ENCODE results near the gene LMX1B. TPM values are rescaled to one million over a fixed set of nuclear protein-coding genes. Genes with fewer than 3 reads are reported as not detected.
"Not testable (repeated sequence)": the region's sequence is repeated elsewhere in the genome, so short reads cannot be mapped to it uniquely, and the experiment has no call there.

Gene LMX1B
- total RNA-seq, 1 donor from 2014 or later: not detected

DNA sequence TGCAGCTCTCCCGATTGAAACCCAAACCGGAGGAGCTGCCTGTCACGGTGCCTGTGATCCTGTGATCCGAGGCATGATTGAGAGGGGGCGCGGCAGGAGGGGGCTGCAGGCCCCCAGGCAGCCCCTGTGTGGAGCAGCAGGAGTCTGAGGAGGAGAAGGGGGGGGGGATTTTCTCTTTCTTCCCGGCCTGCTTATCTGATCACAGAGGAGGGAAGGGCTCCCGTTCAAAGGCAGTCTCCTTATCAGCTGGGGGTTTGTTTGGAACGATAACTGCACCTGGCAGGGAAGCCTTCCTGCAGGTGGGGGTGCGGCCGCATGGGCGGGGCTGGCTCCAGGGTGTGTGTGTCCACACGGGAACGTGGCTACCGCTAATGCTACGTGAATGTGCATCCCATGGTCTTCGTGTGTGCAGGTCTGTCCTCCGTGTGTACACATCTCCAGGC is 38.4 kb downstream of the LMX1B start:
- no peak for DNase-seq (ENCODE audit: low spot score)
- no peak for ATAC-seq

DNA sequence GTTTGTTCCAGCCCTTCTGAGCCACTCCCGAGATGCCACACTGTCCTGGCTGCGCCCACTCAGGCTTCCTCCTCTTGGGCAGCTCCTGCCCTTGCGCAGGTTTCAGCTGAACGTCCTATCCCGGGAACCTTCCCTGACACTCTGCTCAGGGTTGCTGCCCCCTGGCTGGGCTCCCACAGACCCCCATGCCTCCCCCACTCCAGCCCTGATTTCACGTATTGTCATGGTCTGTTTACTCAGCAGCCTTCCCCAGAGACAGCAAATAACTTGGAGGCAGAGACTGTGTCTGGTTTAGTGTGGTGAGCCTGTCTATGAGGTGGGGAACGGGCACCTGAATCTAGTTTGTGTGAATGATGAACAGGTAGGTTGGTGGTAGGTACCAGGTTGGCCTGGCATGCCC is 40.4 kb downstream of the LMX1B start:
- no peak for DNase-seq (ENCODE audit: low spot score)
- ATAC-seq: no peak

DNA sequence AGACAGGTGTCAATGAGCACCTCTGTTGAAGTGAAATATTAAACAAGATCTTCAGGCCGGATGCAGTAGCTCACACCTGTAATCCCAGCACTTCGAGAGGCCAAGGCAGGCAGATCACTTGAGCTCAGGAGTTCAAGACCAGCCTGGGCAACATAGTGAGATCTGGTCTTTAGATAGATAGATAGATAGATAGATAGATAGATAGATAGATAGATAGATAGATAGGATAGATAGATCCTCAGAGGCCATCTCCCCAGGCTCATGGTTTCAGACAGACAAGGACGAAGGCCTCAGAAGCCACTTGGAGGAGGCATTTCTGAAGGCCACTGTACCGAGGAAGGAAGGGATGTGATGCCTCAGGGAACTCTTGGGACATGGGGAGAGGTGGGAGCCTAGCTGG is 42.5 kb downstream of the LMX1B start:
- not testable (repeated sequence) for DNase-seq (ENCODE audit: low spot score); ATAC-seq

DNA sequence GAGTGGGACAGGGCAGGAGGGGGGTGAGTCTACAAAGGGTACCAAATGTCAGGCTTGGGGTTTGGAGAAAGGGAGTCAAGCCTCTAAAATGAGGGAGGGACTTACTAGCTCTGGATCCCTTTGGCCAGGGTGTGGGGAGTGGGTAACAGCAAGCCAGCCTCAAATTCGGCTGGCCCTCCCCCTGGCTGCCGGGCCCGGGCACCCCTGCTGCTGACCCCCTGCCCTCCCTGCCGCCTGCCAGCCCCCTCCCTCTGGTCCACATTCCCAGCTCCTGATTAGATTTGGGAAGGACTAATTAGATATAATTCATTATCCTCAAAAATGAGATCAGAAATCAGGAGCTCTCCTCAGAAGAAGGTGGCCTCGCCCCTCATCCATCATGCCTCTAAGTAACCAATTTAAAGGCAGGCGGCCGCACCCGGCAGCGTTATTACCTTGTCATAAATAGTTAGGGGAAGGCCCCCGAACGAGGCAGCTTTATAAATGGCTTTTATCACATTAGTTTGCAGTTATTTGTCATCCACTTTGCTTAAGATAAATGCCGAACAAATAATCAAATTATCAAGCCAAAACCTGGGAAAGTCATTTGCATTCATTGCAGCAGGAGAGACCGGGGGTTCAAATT is 44.6 kb downstream of the LMX1B start:
- no peak for DNase-seq (ENCODE audit: low spot score)
- no peak for ATAC-seq

DNA sequence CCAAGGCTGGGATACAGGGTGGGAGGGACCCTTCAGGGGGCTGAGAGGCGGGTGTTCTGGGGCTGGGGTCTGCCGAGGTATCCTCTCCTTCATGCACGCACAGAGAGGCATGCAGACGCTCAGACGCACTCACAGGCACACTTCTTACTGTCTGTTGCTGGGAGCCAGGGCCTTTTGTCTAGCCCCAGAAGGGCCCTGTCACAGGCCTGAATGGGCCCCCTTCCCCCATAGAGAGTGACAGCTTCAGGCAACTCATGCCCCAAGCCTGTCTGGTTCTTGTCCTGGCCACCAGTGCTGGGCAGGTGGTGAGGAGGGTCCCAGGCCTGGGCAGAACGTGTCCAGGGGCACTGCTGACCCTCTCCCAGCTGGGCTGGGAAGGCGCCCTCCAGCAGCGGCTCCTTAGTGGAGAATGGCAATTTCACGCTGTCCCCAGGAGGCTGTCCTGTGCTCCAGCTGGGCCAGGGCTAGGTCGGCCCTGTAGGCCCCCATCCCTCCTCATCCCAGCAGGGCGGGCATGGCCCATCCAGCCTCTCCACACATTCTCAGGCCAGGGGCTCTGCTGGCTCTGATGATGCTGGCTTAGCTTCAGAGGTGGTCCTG is 45.3 kb downstream of the LMX1B start:
- ATAC-seq (no peak), DNase-seq (ENCODE audit: low spot score) (no peak)

DNA sequence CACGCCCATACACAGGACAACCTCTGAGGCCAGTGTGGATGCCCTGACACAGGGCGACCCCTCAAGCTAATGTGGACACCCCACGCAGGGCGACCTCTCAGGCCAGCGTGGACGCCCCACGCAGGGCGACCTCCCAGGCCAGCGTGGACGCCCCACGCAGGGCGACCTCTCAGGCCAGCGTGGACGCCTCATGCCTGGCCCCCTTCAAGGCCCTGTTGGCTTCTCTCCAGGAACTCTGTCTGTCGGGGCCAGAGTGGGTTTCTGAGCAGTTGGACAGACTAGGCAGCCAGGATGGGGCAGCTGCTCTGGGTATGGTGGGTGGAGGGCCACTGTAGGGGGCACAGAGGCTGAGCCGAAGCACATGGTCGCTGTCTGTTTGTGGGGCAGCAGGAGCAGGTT is 47.4 kb downstream of the LMX1B start:
- DNase-seq (ENCODE audit: low spot score) (no peak), ATAC-seq (no peak)

DNA sequence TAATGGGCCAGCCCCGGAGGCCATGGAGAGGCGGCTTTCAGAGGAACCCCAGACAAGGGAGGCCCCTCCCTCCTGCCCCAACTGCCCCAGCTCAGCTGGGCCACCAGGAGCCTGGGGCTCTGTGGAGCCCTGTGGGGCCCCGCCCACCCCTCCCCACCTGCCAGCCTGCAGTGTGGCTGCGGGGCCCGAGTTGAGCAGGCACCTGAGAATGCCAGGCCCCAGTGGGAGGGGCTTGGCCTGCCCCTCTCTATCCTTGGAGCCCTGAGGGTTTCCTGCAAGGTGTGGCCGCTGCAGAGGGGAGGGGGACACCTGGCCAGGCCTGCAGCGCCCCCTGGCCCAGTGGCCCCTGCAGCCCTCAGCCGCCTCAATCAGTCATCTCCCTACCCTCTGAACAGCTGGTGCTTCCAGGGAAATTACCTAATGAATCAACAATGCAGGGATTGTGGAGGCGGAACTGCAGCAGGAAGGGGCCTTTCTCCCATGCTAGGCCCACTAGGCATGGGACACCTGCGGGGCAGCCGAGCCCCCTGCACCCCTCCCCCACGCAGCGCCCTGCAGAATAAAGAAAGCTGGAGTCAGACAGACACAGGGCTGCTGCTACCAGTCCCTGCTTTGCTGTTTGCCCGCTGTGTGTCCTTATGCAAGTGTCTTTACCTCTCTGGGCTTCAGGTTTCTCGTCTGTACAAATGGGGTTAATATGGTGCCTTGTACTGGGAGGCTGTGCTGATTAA is 48.0 kb downstream of the LMX1B start:
- no peak for DNase-seq (ENCODE audit: low spot score)
- no peak for ATAC-seq

DNA sequence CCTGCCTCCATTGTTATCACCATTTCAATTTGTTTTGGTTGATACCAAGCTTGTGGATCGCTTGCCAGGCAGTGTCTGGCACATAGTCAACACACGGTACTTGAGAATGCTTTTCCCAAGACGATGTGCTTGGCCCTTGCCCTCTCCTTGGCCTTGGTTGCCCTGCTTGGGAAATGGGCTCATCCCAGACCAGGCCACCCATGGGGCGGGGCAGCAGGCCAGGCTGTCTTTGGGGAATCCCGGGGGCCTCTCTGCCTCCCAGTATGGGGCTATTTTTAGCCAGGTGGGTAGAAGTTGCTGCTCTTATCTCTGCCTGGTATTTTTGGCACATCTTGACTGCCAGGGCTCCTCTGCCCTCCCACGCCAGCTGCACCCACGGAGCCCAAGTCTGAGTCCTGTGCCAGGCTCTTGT is 49.9 kb downstream of the LMX1B start:
- no peak for DNase-seq (ENCODE audit: low spot score)

DNA sequence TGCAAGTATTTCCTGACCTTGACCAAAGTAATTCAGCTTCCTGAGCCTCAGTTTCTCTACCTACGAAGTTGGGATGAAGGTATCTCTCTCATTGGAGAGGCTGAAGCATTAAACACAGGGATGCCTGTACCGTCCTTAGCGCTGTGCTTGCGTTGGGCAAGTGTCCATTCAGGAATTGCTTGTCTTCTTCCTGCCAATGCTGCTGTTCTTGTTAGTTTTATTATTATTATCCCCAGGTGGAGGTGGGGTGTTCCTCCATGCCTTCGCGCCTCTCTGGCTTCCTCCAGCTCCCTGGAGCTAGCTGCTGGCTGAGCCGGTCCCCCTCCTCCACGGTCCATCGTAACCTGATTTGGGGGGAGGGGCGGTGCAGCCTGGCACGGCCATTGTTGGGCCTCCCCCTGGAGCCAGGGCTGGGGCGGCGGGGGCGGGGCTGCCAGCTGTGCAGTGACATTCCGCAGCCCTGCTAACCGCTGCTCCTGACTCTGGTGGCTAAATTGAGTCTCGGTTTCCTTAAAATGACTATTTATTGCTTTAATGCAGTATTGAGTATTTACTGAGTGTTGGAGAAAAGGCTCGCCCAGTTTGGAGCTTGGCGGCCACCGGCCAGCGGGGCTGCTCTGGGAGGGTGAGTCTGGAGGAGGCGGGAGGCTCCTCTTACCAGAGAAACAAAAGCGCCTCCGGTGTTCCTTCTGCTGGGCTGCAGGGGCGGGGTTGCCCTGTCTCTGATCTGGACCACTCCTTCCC is 51.3 kb downstream of the LMX1B start:
- DNase-seq (ENCODE audit: low spot score) (no peak), ATAC-seq (no peak)

More for the DNA sequence above, 49.9 kb downstream of the LMX1B start:
- ATAC-seq: no peak

DNA sequence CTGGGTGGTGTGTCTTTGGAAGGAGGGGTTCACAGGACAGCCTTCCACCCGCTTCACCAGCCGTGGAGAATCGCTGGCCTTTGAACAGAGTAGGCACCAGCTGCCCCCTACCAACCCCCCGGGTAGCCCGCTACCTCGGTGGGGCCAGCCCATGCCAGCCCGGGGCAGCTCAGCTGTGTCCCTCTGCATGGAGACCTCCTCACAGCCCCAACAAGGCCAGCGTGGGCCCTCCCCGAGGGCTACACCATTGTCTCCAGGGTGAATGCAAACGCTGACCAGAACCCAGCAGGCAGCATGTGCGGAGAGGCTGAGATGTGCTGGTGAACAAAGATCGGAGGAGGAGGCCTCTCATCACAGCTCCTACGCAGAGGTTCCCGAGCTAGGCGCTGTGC is 51.9 kb downstream of the LMX1B start:
- ATAC-seq: no peak
- DNase-seq (ENCODE audit: low spot score): no peak

DNA sequence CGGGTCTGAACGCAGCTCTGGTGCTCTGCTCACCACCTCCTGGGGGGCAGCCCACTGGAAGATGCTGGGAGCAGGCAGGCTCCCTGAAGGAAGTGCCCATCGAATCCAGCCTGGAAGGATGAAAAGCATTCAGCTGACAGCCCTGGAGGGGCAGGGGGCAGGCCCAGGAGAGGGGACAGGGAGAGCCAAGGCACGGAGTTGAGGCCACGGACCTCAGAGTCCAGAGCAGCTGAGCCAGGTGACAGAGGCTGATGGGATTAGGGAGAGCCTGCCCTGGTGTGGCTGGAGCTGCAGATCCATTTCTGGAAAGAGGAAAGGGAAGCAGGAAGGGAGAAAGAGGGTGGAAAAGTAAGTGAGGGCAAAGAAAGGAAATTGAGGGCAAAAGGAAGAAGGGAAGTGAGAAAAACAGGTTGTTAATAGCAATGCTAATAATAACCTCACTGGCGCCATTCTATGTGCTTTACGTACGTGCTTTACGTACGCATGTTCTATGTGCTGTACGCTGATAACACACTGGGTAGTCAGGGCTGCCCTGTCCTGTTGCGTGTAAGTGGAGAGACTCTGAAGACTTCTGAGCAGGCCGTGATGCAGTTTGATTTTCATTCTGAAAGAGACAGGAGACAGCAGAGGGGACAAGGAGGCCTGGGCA is 52.6 kb downstream of the LMX1B start:
- DNase-seq (ENCODE audit: low spot score) (no peak), ATAC-seq (no peak)

DNA sequence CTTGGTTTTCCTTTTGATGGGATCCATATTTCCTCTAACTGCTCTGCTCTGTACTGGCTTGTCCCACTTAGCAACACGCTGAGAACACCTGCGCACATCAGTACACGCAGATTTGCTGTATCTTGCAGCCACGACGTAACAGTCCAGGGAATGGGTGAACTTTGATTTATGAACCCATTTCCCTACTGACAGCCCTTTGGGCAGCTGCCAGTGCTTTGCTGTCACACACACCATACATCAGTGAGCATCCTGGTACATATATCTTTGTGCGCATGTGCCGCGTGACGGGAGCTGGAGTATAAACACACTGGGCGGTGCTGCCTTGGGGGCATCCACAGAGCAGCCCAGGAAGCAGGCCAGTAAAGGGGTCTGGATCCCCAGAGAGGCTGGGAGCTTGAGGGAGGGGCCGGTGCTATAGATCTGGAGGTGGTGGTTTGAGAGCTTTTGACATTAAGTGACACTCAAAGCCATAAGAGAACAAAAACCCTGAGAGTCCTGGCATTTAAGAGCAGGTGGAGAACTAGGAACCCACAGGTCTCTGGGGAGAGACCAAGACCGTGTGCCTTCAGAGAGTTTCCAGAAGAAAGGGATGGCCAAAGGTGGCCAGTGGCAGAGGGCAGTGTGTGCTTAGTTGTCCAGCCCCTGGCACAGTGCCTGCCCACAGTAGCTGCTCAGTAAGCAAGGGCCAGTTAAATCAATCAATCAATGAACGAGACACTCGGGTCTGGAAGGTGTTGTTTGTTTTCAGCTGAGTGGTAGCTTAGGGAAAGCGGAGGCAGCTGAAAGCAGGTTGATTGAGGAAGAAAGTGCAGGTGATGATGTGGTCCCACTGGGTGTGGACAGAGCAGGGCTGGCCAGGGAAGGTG is 53.7 kb downstream of the LMX1B start:
- no peak for ATAC-seq
- no peak for DNase-seq (ENCODE audit: low spot score)

DNA sequence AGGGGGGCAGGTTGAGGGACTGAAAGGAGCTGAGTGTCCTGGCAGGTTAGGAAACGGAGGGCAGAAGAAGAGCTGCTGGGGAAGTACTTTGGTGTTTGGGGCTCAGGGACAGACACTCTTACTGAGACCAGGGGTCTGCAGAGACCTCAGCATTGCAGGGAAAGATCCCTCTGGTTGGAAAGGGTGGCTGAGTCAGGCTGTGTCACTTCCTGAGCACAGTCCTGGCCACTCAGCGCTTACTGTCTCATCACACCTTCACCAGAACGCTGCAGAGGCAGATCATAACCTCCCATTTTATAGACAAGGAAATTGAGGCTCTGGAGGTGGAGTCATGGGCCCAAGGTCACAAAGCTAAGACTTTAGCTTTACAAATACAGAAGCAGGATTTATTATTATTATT is 54.3 kb downstream of the LMX1B start:
- DNase-seq (ENCODE audit: low spot score): no peak
- no peak for ATAC-seq

DNA sequence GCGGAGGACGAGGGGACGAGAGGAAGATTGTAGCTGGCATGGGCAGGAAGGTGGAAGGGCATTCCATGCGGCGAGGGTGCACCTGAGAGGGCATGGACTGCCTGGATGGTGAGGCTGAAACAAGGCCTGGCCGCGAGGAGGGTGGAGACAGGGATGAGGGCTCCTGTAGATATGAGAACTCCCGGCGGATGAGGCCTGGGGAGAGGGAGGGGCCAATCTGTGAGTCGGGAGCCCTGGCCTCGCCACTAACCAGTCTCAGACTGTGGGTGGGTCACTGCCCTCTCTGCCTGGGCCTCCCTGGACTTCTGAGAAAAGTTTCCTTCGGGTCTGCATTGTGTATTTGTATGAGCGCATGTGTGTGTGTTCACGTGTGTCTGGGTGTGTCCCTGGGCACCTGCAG is 55.4 kb downstream of the LMX1B start:
- DNase-seq (ENCODE audit: low spot score) (no peak), ATAC-seq (no peak)

DNA sequence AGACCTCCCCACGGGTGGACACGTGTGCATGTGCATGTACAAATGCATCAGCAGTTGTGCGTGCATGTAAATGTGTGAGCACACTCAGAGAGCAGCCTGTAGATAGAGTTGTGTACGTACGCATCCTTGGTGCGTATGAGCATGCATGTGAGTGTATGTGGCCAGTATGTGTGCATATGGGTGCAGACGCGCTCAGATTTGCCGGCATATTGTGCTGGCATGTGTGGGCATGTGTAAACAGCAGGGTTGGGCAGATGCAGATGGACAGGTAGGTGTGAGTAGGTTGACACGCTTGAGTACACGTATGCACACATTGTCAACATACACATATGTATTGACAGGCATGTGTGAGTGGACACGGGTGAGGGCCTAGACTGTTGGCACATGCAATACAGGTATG is 56.5 kb downstream of the LMX1B start:
- no peak for DNase-seq (ENCODE audit: low spot score)

DNA sequence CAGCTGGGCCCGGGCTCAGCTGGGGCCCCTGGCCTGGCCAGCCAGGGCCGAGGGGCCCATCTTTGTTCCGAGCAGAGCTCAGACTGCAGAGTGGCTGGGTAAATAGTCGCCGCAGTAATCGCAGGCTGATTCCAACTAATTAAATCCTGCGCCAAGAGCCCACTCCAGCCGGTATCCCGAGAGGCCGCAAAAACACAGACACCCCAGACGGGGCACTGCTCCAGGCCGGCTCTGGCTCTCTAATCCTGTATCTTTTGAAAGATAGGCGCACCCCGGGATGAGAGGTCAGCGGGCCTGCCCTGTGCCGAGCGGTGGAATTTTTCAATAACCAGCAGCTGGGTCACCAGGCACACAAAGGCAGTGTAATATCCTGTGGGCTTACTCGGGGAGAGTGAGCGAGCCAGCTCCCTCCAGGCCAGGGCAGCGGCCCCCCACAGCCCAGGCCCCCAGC is 57.7 kb downstream of the LMX1B start:
- ATAC-seq (no peak), DNase-seq (ENCODE audit: low spot score) (no peak)

More for the DNA sequence above, 56.5 kb downstream of the LMX1B start:
- ATAC-seq: no peak

DNA sequence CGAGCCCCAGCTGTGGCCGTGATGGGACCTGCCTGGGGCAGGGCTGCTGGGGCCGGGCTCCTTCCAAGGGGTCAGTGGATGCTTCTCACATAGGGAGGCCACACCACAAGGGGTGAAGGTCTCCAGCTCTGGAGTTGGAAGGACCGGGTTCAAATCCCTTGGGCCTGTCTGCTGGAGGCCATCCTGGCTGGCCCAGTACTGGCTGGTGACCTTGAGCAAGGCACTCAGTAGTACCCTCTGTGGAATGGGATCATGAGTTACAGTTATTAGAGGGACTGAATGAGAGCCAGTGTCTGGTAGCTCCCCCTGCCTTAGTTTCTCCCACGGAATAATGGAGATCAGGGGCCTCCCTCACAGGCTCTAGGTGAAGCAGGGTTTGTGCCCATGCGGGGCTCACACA is 58.3 kb downstream of the LMX1B start:
- no peak for DNase-seq (ENCODE audit: low spot score)
- ATAC-seq: no peak

DNA sequence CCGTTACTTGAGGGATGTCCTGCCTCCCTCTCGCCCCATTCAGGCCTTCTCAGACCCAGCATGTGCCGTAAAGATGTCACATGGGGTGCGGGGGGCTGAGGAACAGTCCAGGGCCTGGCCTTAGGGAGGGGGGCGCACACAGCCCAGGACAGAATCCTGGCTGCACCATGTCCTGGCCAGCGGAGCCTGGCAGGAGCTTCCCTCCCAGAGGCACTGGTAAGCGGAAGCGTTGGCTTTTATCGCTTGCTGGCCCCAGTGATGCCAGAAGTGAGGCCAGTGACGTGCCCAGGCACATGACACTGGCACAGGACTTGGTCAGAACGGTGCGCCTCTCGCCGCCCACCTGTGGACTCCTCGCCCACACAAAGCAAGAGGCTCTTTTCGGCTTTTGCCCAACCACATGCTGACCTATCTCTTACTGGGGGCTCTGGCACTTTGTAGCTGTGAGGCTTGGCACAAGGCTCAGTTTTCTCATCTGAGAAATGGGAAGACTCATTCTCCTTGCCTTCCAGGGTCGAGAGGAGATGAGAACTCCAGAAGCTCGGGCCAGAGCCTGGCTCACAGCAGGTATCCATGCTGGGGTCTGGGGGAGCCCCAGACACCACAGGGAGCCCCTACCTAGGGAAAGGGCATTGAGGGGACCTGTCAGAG is 59.0 kb downstream of the LMX1B start:
- DNase-seq (ENCODE audit: low spot score): no peak
- no peak for ATAC-seq

DNA sequence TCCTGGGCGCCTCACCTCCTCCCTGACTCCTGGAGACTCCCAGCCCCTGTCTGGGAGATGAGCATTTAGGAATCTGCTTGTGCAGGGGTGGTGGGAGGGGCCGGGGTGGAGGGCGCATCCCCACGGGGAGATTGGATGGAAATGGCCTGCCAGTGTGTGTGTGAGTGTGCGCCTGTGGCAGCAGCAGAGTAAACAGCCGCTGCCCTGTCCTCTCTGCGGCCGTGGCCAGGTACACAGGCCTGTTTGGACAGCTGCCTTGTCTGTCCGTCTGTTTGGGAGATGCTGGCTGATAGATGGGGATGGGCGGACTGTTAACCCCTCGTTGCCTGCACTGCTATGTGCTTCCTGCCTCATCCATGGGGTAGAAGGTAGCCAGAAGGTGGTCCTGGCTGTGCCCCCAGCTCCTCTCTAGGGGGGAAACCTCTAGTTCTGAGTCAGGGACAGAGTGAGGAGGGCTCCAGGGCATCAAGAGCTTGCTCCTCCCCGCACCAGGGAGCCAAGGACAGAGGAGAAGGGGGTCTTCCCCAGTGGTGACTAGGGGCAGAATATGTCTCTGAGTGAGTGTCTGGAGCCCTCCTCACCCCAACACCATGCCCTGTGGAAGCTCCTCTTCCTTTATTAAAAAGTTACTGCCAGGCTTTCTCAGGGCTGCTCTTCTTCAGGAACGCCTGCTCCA is 60.1 kb downstream of the LMX1B start:
- ATAC-seq (peak; percentile 91), DNase-seq (ENCODE audit: low spot score) (peak; percentile 70)
